Adrenal gland (tissue), 12 donors: ENCODE measurements around the gene FGF14. TPM values are rescaled to one million over a fixed set of nuclear protein-coding genes. Genes with fewer than 3 reads are reported as not detected.

ENCODE experiments used
- DNase-seq, 7 donors: peaks; one replicate each; pipeline ENCODE4 v3.0.0-alpha.2; 2019 to 2020
- H3K27ac ChIP-seq, 5 donors: fragments of 200-600 bp; sonication (generic) in 4 of 5; 1 replicate in 3 of 5; 2 replicates in 2 of 5; pipeline versions ENCODE4 v1.5.1 to v1.8.0; 2016 to 2020; ENCODE audit warnings: mild to moderate bottlenecking in 1 of 5
- H3K27me3 ChIP-seq: fragments of 200-600 bp; 2 replicates; pipeline ENCODE4 v1.8.0; 2021
- H3K36me3 ChIP-seq, 2 donors: fragments of 200-600 bp; replicated peaks in 1 of 2; 1 replicate in 1 of 2; 2 replicates in 1 of 2; pipeline versions ENCODE4 v1.5.1 to v1.8.0; 2018 to 2022
- H3K4me1 ChIP-seq, 2 donors: fragments of 200-600 bp; replicated peaks in 1 of 2; 1 replicate in 1 of 2; 2 replicates in 1 of 2; pipeline versions ENCODE4 v1.5.1 to v1.8.0; 2018 to 2021
- H3K4me3 ChIP-seq, 4 donors: fragments of 200-600 bp; sonication (generic) in 3 of 4; one replicate each; pipeline ENCODE4 v1.5.1; 2016 to 2018
- H3K9me3 ChIP-seq, 3 donors: fragments of 200-600 bp; sonication (generic) in 1 of 3; replicated peaks in 1 of 3; 1 replicate in 2 of 3; 2 replicates in 1 of 3; pipeline versions ENCODE4 v1.5.1 to v1.8.0; 2016 to 2021
- POLR2A ChIP-seq, 2 donors: fragments of 450-650 bp; IDR thresholded peaks; one replicate each; pipeline ENCODE4 v1.6.1; 2017; ENCODE audit warnings: antibody characterized with exemption in 2 of 2, mild to moderate bottlenecking in 2 of 2, moderate library complexity in 1 of 2
- WGBS, 4 donors: extraction: QIAGEN DNeasy Blood & Tissue Kit in 2 of 4; methylation state at CpG; one replicate each; pipeline versions ENCODE4 v1.1.5 to v1.1.7; 2013 to 2017; 5-methylcytosine and 5-hydroxymethylcytosine counted together
- intact Hi-C, 2 donors: fragments of 100-400 bp; cut with DNase I; formaldehyde crosslinking; loops; one replicate each; pipeline versions ENCODE4 v1.14.1 to v1.15.0; 2022 to 2023
- polyA plus RNA-seq, 3 donors: library from polyadenylated mRNA; stranded (reverse); fragments of 200-250 nt in 2 of 3; fragments of 350-450 nt in 1 of 3; fragmentation: Illumina TruSeq in 1 of 3; extraction: RNeasy Lipid Tissue Mini Kit (QIAGEN cat#74804) in 1 of 3; gene quantifications; one replicate each; pipeline ENCODE4 v1.2.3, GENCODE V29; 2013 to 2014
- total RNA-seq, 9 donors: library from RNA; depleted of rRNA in 4 of 9; stranded (reverse); fragments of >200 nt in 4 of 9; fragments of 120-200 nt in 1 of 9; fragmentation: NEBNext Ultra II Directional in 1 of 9; extraction: Animal tissue kit (Norgen Biotek cat#: 25700) in 1 of 9; gene quantifications; one replicate each; pipeline versions ENCODE4 v1.1.0 to v1.2.4, GENCODE V29; 2013 to 2023
- TF ChIP-seq, protein P1 (sequence below), 6 experiments: fragments of 450-650 bp in 4 of 6; fragments of 200-600 bp in 2 of 6; sonication (generic) in 1 of 6; IDR thresholded peaks; 1 replicate in 5 of 6; 2 replicates in 1 of 6; pipeline versions ENCODE4 v1.5.1 to v1.8.0; 2016 to 2021; ENCODE audit warnings: antibody characterized with exemption in 6 of 6, mild to moderate bottlenecking in 2 of 6, moderate library complexity in 1 of 6
- donor health status: healthy with polysubstance abuse.
- donor health status: Bipolar disorder and iron deficiency.
- donor health status: DM: yes; HTN: yes; CAD: no.
- donor health status: DM: no; HTN: no; CAD: no.
- donor health status: DM: no; HTN: no; CAD: no.
- donor health status: DM: yes; HTN: yes; CAD: no.

Gene FGF14
- total and polyA plus RNA-seq, 12 donors, result 0.32 to 9.3 (median 2.8) TPM; not detected in 2

DNA sequence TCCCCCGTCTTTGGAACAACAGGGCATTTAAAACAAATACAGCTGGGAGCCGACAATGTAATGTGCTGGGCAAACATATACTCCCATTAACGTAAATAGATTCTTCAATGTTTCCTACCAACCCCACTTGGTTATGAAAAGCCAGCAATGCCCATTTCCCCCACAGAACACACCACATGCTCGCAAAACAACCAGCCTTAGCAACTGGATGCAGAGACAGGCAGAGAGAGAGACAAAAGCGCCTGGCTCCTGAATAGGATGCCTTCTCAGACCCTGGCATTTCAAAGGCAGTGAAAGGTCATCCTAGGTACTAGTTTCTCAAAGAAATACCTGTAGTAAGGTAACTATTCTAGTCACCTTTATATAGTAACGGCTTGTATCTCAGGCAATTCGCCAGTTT lies 486.5 kb downstream of the FGF14 start:
- Histone ChIP-seq H3K36me3 (no peaks in the 10 kb centered on the region), H3K4me1 (peaks cover 0 to 6% of the 10 kb centered on the region in 2 donors), H3K27me3 (peaks cover 27% of the 10 kb centered on the region), H3K4me3 (no peak overlapping the region), H3K9me3 (no peaks in the 10 kb centered on the region), H3K27ac (no peak overlapping the region)
- WGBS, 4 donors, result 11 to 20% (median 16%) methylated on average over 7 of the region's 7 CpGs
- TF ChIP-seq, protein P1, sequence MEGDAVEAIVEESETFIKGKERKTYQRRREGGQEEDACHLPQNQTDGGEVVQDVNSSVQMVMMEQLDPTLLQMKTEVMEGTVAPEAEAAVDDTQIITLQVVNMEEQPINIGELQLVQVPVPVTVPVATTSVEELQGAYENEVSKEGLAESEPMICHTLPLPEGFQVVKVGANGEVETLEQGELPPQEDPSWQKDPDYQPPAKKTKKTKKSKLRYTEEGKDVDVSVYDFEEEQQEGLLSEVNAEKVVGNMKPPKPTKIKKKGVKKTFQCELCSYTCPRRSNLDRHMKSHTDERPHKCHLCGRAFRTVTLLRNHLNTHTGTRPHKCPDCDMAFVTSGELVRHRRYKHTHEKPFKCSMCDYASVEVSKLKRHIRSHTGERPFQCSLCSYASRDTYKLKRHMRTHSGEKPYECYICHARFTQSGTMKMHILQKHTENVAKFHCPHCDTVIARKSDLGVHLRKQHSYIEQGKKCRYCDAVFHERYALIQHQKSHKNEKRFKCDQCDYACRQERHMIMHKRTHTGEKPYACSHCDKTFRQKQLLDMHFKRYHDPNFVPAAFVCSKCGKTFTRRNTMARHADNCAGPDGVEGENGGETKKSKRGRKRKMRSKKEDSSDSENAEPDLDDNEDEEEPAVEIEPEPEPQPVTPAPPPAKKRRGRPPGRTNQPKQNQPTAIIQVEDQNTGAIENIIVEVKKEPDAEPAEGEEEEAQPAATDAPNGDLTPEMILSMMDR (IDR thresholded peaks at IDR 0.05), result no peak
- TF ChIP-seq POLR2A (IDR thresholded peaks at IDR 0.05), result no peak
- DNase-seq, result no peak
- intact Hi-C loops, result no loop called here

DNA sequence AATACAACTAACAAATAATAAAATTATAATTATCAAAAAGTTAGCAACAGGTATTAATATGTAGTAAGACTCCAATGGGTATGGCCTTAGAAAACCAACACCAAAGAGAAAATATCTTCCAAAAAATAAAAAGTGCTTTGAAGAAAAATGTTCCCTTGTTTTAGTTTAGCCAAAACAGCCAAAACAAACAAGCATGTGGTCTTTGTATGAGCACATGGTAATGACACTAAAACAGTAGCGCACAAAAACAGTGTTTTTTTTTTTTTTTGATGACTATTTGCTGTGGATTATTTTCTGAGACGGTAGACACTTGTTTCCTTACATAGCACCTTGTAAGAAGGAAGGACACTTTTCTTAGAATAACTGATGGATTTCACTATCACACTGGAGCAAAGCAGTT lies 490.1 kb downstream of the FGF14 start:
- TF ChIP-seq POLR2A (IDR thresholded peaks at IDR 0.05), result no peak
- TF ChIP-seq, protein P1 (IDR thresholded peaks at IDR 0.05), result no peak
- Histone ChIP-seq H3K9me3 (no peaks in the 10 kb centered on the region), H3K4me3 (no peak overlapping the region), H3K27me3 (peaks cover 17% of the 10 kb centered on the region), H3K4me1 (peaks cover 0 to 3% of the 10 kb centered on the region in 2 donors), H3K27ac (no peak overlapping the region), H3K36me3 (no peaks in the 10 kb centered on the region)
- intact Hi-C loops, result no loop called here
- DNase-seq, result no peak
- WGBS, 4 donors, result 75 to 83% (median 76%) methylated on average over 2 of the region's 2 CpGs

DNA sequence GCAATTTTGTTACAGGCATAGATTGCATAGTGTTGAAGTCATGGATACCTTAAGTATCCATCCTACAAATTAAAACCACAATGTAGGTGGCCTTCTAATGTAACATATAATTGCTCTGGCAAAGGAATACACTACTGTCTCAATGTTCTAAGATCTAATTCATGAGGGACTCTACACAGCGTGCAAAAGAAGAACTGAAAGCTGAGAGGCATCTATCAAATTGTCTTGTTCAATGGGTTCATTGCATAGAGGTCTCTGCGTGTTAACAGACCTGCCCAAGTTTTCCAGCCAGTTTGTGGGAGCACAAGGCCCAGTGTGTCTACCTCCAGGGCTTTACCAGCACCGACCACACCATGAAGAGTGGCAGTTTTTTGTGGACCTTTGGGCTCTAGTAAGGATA lies 498.0 kb downstream of the FGF14 start:
- H3K36me3 ChIP-seq, result no peaks in the 10 kb centered on the region
- no peaks in the 10 kb centered on the region for H3K9me3 ChIP-seq
- H3K4me1 ChIP-seq, result no peaks in the 10 kb centered on the region
- no peak for DNase-seq
- H3K27ac ChIP-seq, result no peak overlapping the region
- no peaks in the 10 kb centered on the region for H3K27me3 ChIP-seq
- H3K4me3 ChIP-seq, result no peak overlapping the region
- WGBS, 4 donors, result 51 to 53% (median 52%) methylated on average over 3 of the region's 3 CpGs
- no peak for TF ChIP-seq POLR2A (IDR thresholded peaks at IDR 0.05)
- TF ChIP-seq, protein P1 (IDR thresholded peaks at IDR 0.05), result no peak
- intact Hi-C loops, result no loop called here

DNA sequence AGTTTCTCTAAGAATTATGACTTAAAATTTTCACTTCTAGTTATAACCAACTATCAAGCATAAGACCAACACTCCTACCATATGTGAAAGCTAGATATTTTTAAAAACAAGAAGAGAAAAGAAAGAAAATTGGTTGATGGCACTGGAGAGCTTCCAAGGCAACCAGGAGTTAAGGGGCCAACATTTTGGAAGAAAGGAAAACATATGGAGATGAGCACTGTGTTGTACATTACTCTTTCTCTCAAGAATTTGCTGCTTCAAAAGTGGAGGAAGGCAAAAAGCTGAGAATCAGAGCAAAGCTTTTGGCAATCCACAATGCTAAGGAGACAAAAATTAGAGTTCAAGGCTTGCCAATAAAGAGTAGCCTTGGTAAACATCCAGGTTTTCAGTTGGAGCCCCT lies 503.2 kb downstream of the FGF14 start:
- no peaks in the 10 kb centered on the region for H3K27me3 ChIP-seq
- H3K9me3 ChIP-seq, result no peaks in the 10 kb centered on the region
- no peak for TF ChIP-seq POLR2A (IDR thresholded peaks at IDR 0.05)
- TF ChIP-seq, protein P1 (IDR thresholded peaks at IDR 0.05), result no peak
- no peak for DNase-seq
- H3K27ac ChIP-seq, result no peak overlapping the region
- no peaks in the 10 kb centered on the region for H3K36me3 ChIP-seq
- H3K4me3 ChIP-seq, result no peak overlapping the region
- intact Hi-C loops, result no loop called here
- no peaks in the 10 kb centered on the region for H3K4me1 ChIP-seq
